GM21360 (cell line): ENCODE data around the gene ARHGEF4.

Experiments
- ATAC-seq: cut with Tn5 transposase; IDR thresholded peaks from one replicate; pipeline ENCODE4 v1.9.1; 2021; ENCODE audit warnings: mild to moderate bottlenecking, moderate library complexity; ENCODE audit not compliant: unreplicated experiment

Gene ARHGEF4

GRCh38 chr2:131045286-131046027, 208.7 kb downstream of the ARHGEF4 start:
- no peak for ATAC-seq

- no peak for ATAC-seq
These were observed 209.6 kb downstream of the ARHGEF4 start for GRCh38 chr2:131046028-131046917.

DNA sequence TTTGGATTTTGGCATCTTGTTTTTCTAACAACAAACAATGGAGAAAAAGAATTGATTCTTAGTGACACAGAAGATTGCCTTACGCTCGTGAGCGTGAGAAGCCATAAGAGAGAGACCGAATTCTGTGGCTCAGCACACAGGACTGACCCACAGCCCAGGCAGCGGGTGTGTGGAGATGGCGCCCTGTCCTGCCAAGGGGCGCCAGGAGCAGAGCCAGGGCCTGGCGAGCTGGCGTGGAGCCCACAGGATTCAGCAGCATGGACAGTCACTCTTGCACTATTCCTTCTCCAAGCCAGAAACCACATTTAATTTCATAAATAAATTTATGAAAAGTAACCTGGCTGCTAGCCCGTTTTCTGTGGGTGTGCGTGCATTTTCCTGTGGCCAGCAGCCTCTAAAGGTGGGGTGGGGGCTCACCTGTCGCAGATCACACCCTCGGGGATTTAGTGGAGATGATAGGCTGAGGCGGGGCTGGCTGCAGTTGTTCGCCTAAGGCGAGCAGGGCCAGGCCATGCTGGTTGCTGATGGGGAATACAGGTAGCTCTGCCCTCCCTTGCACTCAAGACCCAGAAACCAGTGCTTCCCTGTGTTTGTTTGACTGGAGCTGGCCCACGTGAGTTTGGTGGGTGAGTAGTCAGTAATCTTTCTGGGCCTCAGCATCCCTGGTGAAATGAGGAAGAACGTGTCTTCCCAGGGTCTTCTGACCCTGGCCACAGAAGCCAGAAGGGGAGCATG, 210.4 kb downstream of the ARHGEF4 start:
- ATAC-seq = no peak

DNA sequence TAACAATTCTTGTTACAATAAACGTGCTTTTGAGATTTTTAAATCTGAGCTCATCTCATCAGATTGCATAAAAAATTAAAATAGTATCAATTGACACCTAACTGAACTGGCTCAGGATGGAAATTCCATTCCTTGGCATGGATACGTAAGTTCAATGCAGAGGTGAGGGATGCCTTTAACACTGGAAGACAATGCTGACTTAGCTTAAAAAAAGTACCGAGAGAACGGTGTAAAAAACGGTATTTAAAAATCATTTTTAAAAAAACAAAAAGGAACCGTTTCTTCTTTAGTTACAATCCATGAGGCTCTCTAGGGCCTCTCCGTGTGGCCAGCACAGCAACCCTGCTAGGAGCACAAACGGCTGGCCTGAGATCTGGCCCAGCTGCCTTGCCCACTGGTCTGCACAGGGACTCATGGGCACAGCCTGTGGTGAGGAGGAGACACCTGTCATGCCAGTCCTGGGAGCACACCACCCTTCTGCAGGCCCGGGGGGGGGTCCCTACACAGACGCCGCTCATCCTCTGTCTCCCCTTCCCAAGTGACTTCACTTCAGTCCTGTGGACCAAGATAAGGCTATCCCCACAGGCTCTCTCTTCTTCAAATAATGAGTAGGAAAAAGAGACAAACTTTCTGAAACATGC, 211.3 kb downstream of the ARHGEF4 start:
- ATAC-seq = no peak

- no peak for ATAC-seq
These were observed 211.9 kb downstream of the ARHGEF4 start for GRCh38 chr2:131048641-131049040.

DNA sequence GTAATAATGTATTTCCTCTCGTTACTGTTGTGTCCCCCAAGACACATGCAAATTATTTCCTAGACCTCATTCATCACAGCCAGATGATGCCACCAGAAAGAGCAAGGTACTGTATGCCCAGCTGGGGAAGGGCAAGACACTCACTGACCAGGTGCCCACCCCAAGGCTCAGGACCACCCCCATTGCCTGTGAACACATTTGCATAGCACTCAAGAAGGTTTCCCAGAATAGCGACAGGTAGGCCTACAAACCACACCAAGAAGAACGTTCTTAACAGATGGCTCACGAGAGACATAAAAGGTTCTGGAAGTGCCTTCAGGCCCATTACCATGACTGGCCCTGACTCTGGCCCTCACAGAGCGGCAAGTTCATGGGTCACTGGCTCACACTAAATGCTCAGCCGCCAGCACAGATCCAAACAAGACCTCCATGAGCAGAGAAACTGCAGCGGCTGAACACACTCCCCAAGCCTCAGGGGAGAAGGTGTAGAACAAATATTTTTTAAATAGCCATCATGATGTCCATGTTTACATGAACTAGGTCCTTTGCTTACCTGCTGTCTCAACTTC, 212.5 kb downstream of the ARHGEF4 start:
- no peak for ATAC-seq

DNA sequence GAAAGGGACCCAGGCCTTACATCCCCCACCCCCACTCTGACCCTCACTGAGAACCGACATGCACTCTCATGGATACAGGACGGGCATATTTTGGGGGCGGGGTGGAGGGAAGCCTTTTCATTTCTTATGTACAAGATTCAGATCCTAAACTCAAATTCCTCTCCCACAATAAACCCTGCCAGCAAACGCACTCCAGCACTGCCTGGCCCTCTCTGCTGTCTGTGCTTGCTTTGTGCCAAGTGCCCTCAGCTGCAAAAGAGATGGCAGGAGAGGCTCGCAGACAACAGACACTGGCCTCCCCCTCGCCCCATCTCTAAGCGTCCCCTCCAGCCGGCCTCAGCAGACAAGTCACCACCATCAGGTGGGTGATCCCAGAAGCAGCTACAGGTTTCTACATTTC, 214.2 kb downstream of the ARHGEF4 start:
- no peak for ATAC-seq

DNA sequence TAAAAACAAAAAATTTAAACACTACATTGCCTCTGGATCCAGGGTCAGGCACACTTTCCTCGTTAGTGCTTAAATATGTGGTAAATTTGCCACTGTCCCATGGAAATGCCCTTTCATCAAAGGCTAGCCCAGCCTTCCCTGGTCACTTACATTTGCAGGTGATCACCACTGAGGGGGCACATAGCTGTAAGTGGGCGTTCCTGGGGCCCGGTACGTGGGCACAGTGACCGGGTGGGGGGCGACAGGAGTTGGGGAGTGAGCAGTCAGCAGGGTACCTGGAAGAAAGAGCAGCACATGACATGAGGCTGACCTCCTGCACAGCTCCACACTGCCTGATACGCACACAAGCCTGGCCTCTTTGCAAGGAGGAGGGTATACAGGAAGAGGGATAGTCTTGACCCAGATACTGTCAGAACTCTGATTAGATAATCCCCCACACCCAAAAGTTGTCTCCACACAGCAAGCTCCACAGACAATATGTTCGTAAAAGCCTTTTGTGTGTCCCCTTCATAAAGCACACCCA, 216.1 kb downstream of the ARHGEF4 start:
- ATAC-seq = no peak

GRCh38 chr2:131054488-131054887, 217.8 kb downstream of the ARHGEF4 start:
- ATAC-seq = no peak

GRCh38 chr2:131055169-131056065, 218.7 kb downstream of the ARHGEF4 start:
- ATAC-seq = no peak

GRCh38 chr2:131056204-131056931, 219.7 kb downstream of the ARHGEF4 start:
- ATAC-seq = no peak

- no peak for ATAC-seq
These were observed 220.2 kb downstream of the ARHGEF4 start for GRCh38 chr2:131056932-131057287.

DNA sequence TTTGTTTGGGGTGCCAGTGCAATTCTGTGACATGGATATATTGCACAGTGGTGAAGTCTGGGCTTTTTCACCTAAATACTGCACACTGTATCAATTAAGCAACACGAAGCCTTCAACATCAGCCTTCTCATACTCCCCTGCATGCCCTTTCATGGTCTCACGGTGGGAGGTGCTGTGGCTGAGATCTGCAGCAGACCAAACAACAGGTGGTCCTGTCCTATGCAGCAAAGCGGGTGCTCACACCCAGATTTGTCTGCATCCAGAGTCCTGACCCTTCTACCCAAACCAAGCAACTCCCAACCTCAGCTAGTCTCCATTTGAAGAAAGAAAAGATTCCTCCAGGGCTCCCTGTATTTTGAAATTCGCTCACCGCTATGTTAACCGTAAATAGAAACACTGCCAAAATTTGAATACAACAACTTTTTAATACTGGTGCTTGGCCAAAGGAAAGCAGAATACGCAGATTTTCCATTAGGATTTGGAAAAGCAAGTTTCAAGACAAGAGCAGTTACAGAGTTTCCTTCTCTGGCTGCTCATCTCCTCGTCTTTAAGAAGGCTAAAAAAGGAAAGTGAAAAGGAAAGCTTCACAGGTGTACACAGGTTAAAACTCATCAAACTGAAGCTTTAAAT, 221.6 kb downstream of the ARHGEF4 start:
- no peak for ATAC-seq

GRCh38 chr2:131058920-131059319, 222.2 kb downstream of the ARHGEF4 start:
- no peak for ATAC-seq

DNA sequence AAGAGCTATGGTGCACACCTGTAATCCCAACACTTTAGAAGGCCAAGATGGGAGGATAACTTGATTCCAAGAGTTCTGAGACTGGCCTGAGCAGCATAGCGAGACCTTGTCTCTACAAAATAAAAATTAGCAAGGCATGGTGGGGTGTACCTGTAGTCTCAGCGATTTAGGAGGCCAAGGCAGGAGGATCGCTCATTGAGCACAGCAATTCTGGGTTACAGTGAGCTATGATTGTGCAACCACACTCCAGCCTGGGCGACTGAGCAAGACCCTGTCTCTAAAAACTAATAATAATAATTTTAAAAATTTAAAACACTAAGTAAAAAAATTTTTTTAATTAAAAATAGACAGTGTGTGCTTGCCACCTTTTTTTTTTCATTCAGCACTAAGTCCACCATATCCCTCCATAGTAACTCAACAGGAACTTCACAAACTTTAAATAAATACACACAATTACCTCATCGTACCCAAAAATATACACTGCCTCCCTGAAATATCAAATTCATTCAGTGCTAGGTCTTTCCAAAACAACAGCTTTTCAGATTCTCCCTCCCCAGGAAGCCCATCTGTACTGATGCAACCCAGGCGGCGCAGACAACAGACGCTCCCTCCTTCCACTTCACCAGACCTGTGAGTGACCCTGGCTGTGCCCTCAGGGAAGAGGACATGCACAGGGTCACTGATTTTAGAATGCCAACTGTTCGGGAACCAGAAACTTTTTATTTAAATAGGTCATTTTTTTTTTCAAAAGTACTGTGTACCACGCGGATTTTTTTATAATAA, 227.0 kb downstream of the ARHGEF4 start:
- no peak for ATAC-seq

GRCh38 chr2:131064589-131065512, 228.1 kb downstream of the ARHGEF4 start:
- ATAC-seq = no peak
